ENCODE results near the gene HAUS7. TPM values are rescaled to one million over a fixed set of nuclear protein-coding genes. Genes with fewer than 3 reads are reported as not detected.

HAUS7 gene
- total and polyA plus RNA-seq, 2 of the 8 experiments (the other 6 are each of a cell fraction or from before 2014, with no cell fraction given) = 45.4 to 54.0 TPM

DNA sequence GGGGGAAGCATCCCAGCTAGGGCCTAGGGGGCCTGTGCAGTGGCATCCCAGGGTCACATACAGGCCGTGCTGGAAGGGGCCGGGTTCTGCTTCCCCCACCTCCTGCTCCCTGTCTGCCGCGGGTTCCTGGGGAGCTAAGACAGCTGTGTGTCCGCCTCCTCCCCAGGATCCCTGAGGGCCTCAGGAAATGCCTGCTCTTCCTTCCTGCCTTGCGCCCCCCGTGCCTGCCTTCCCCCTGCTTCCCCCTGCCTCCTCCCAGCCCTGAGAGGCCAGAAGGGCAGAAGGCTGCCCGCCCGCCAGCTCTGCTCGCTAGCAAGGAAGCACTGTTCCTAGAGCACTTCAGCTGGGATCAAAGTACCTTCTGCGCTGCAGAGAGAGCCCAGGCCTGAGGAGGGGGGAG is 21.5 kb upstream of the HAUS7 start (continued):
- TF ChIP-seq EP300 (IDR thresholded peaks at IDR 0.05; ENCODE audit: borderline replicate concordance in 1 of 2, low read depth in 2 of 2, low read length in 2 of 2) (no peak), SRF (IDR thresholded peaks at IDR 0.05; ENCODE audit: low read depth, low read length) (no peak), CHD2 (IDR thresholded peaks at IDR 0.05; ENCODE audit: low read length) (no peak), CBX5 (IDR thresholded peaks at IDR 0.05; ENCODE audit: low read depth, low read length) (no peak), KDM4A (IDR thresholded peaks at IDR 0.05; ENCODE audit: low read depth, low read length, severe bottlenecking) (no peak)
